Fibroblast of skin of left biceps (primary cell): ENCODE data around the gene CIROP.

Experiments
- DNase-seq, 2 experiments: peaks; one replicate each; pipeline ENCODE4 v3.0.0-alpha.2; 2013; ENCODE audit warnings: low read depth in 2 of 2

The CIROP gene

DNA sequence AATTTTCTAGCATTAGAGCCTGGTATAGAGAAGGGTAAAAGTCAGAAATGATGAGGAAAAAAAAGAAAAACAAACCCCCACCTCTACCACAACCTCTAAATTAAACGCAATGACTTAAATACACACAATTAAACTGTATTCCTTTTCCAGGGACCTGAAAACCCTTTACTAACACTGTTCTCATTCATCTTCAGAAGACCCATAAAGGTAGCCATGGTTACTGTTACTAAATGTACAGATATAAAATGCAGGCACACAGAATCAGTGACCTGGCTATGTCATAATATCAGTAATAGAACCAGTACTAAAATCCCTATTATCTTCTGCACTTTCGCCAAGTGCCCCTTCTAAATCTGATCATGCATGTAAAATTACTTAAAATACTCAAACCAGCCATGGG, 11.3 kb downstream of the CIROP start:
- no peak for DNase-seq

DNA sequence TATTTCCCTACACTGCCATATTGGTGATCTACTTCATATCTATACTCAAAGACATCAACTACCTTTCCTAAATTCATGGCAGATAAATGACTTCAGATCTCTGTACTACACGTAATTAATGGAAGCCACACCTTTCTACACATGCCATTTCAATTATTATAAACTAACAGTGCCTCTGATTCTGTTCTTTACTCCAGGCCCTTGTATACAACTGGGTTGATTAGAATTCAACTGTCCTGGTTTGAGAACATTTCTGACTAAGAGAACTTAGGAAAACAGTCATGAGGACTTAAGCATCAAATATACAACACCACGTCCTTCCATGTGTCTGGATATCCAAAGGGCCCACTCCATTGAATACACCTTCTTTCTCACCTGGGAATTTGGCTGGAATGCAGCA, 11.7 kb downstream of the CIROP start:
- no peak for DNase-seq

DNA sequence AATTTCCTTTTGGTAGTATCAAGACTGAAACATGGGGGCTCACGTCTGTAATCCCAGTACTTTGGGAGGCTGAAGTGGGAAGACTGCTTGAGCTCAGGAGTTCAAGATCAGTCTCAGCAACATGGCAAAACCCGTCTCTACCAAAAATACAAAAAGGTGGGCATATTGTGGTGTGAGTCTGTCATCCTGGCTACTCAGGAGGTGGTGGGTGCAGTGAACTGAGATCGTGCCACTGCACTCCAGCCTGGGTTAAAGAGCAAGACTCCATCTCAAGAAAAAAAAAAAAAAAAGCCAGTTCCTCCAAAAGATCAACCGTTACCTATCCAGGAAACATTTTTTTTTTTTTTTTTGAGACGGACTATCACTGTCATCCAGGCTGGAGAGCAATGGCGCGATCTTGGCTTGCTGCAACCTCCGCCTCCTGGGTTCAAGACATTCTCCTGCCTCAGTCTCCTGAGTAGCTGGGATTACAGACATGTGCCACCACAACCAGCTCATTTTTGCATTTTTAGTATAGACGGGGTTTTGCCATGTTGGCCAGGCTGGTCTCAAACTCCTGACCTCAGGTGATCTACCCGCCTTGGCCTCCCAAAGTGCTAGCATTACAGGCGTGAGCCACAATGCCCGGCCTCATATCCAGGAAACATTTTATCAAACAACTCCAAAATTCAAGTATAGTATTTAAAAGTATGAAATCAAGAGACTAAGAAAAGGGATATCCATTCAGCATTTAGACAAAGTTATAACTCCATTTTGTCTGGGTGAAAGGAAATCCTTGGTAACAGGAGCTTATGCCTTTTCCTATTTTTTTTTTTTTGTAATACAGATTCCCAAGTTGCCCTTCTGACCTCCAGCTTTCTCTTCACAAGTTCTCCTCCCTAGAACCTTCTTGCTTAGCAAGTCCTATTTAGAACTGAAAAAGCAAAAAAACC, 13.2 kb downstream of the CIROP start:
- no peak for DNase-seq

DNA sequence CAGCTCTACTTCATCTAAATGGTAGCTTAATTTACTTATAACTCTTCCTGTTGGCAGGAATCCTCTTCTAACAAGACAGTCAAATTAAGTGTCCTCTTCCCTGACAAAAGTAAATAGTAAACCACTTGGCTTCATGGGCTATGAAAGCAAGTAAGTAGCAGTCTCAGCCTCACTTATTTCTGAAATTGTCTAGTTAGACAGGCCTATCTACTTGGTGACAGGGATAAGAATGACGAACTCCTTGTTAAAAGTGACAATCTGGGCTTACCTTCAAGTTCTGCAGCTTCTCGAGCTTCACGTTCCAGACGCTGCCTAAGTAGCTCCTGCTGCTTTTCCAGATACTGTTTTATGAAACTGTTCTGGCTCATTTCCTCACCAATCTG, 14.5 kb downstream of the CIROP start:
- DNase-seq = no peak

DNA sequence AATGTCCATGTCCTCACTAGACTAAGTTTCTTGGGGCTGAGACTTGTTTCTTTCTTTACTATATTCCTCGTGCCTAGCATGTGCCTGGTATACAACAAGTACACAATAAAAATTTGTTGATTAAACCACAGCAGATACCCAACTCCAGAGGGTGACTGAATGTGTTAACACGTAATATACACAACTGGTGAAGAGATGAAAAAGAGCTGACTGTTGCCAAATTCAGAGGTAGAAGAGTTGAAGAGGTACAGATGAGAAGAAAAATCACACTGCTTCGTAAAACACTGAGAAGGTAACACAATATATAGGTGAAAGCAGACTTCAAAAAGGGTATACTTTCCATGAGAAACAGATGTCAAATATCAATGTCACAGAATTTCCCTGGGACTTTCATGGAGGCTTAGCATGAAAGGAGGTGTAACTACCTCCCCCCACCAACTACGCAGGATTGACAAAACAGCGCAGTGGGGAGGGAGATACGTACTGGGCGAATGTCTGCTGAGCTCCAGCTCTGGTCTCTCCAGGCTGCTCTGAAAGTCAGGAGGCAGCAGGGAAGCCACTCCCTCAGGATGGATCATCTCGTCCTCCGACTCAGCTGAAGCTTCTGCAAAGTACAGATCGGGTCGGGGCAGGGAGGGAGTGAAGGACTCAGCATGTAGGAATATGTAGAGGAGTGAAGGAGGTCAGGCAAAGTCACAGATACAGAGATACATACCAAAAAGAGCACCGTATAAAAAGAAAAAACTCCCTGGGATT, 15.1 kb downstream of the CIROP start:
- no peak for DNase-seq

GRCh38 chr14:23086565-23086964, 18.2 kb downstream of the CIROP start:
- no peak for DNase-seq

DNA sequence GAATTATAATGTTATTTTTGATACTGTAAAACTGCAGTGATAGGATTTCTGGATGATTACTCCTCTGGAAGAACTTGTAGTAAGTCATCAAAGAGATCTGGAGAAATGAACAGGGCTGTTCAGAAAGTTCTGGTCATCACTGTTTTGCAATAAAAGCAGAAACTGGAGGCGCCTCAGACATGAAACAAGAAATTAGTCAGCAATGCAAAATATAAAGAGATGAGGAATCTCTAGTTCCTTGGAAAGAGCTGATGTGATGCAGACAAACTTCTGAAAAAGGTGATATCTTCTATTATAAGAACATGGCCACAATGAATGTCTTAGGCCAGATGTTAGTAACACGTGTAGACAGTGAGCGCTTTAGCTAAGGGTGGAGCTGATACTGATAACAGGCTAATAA, 19.3 kb downstream of the CIROP start:
- DNase-seq = no peak

DNA sequence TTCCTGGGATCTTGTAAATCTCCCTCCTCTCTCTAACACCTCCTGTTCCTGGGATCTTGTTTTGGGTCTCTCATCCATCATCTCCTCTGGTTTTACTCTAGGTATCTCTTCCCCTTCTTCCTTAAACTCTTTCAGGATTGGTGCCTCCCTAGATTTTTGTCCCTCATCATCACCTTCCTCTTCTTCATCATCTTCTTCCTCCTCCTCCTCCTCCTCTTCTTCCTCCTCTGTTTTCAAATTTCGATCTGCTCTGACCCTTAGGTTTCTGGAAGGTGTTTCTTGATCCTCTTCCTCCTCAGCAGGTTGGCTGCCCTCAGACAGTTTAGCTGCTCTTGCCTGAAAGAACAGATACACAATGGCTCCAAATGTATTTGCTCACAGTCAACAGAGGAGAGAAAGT, 24.3 kb downstream of the CIROP start:
- DNase-seq = no peak

- no peak for DNase-seq
Observed at GRCh38 chr14:23079716-23080115, 25.1 kb downstream of the CIROP start.

- peak; percentile 29 to 30 for DNase-seq
Observed at GRCh38 chr14:23078692-23079116, 26.1 kb downstream of the CIROP start.

DNA sequence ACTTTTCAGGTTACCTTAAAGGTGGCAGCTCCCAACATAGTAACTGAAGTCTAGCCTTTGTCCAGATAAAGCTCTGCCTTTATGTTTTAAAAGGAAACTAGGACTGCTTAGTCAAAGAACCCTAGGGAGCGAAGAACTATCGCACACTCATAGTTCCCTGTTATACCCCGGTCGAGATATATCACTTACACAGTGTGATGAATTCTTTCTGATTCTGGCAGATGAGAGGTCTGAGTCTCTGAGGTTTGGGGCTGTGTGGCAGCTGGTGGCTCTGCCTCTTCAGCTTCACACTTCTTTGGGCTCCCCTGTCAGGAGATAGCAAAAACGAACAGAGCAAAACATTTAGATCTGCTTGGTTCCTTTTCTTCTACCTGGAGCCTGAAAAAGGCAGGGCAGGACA, 26.8 kb downstream of the CIROP start:
- DNase-seq = no peak

DNA sequence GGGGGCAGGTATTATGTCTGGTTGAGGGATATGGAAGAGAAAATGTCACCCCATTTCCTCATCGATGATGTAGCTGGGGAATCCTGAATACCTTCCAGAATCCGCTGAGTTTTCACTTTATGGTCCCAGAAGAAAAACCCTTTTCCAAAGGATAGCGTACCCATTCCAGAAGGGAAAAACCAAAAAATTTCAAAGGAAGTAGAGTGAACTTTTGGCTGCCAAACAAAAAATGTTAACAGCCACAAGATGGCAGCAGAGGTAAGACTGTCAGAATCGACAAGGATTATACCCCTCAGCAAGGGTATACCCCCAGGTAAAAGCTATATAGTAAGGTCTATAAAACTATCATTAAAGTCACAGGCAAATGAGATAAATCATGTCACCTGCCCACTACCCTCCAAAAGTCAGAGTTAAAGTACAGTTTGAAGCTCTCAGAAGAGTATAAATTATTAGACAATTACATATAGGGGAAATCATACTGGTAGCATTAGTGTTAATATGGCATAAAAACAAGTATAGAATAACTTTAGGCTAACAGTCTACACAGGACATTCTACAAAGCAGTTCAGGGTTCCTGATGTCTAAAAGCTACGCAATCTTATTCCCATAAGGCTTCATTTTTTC, 27.9 kb downstream of the CIROP start:
- no peak for DNase-seq

DNA sequence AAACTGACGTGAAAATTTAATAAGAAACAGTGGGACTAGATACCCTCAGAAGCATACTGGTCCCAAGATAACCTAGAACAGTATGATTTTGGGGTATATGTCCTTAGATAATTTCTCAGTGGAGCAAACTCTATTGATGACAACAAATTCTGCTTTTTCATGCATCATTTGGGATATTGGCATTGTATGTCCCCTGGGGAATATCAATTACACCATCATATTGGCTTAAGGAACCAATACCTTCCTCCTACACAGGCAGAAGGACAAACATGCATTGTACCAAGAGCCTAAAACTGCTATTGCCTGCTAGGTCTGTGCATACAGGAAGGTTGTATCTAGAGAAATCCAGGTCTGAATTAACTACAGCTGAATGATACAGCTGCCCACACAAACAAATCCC, 29.9 kb downstream of the CIROP start:
- no peak for DNase-seq

DNA sequence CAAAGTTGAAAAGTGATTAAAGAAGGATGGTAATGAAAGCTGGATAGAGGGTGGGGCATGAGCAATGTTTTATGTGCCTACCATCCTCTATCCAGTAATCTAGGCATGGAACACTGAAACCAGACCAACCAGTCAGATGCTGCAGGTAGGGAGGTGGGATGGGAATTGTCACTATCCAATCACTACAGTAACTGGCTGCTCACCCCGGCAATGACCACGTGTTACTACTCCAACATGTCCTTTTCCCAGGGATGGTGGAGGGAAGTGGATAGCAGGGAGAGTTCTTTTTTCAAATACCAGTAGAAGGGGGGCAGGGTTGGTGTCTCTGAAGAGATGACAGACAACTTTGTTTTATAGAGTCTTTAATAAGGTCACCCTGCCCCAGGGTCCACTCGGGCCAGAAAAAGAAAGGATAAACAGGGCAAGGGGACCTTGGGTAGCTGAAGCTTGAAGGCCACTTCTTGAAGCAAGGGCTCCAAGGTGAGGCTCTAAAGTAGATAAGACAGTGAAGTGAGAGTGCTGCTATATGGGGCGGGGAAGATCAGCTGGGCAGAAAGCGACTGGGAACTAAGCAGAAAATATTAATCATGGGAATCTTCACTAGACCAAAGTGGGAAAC, 32.8 kb downstream of the CIROP start:
- no peak for DNase-seq

GRCh38 chr14:23071244-23071920, 33.4 kb downstream of the CIROP start:
- DNase-seq = peak; percentile 70

DNA sequence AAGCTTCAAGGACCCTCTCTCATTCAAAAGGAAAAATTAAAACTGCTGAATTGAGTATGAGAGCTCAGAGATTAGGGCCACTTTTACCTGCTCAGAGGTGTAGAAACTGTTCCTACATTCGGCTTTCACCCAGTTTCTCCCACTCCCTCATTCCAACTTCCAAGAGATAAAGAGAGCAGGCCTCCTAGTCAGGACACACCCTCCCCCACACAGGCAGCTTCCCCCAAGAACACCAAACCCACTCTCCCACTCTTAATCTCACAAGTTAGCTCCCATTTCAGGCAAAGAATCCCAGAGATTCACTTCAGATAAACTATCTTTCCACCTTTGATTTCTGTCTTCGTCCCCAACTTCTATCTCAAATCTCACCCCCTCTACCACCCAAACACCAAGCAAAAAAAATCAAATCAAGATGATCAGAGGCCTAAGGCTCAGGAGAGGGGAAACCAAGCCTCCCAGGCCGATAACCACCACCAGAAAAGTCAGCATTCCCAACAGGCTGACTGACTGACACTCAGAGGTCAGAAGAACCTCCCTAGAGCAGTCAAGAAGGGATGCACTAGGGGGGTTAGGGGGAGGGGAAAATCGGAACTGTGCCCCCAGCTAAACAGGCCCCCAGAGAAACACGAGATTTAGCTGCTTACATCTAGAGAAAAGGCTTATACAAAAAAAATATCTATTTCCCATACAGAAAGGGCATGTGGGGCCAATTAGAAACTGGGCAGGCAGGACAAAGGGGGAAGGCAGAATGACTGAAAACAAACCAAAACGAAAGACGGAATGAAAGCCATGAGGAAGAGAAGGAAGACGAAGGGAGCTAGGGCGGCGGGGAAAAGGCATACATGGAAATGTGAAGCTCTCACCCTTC, 34.3 kb downstream of the CIROP start:
- no peak for DNase-seq

DNA sequence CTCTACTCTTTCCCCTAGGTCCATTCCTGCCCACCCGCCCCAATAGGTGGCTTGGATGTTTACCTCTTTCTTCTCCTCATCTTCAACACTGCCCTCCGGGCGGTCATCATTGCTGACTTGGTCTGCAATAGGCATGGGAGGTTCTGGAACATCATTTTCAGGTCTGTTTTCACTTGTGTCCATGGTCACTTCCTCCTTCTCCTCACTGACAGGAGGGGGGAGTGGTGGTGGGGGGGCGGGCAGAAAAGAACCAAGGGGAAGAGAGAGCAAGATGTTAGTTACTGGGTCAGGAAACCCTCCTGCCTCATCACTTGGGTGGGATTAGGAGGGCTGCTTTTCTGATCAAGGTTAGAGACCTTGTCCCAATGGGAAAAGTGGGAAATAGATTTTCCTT, 35.4 kb downstream of the CIROP start:
- no peak for DNase-seq

DNA sequence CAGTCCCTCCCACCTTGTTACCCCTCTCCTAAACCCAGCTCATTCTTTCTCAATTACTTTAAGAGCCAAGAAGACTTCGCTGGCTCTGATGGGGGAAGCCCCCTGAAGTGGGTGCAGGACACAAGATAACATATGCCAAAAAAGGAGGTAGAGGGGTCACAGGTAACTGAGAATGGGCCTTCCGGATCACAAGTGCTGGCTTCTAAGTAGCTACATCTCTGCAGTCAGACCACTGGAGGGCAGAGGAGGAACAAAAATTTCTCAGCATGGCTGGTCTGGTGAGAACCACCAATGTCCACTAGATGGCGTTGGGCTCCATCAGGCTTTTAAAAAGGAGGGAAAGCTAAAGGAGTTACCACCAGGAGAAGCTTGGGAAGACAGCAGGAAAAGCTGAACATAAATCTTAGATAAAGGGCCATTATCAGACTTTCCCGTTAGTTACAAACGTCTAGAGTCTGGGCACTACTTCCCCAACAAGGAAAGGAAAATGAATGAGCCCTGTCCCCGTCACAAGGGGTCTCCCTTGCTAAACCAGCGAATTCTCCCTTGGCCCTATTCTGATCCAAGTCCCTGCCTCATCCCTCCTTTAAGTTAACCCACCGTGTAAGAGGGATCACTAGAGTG, 35.9 kb downstream of the CIROP start:
- DNase-seq = peak; percentile 64 to 72

DNA sequence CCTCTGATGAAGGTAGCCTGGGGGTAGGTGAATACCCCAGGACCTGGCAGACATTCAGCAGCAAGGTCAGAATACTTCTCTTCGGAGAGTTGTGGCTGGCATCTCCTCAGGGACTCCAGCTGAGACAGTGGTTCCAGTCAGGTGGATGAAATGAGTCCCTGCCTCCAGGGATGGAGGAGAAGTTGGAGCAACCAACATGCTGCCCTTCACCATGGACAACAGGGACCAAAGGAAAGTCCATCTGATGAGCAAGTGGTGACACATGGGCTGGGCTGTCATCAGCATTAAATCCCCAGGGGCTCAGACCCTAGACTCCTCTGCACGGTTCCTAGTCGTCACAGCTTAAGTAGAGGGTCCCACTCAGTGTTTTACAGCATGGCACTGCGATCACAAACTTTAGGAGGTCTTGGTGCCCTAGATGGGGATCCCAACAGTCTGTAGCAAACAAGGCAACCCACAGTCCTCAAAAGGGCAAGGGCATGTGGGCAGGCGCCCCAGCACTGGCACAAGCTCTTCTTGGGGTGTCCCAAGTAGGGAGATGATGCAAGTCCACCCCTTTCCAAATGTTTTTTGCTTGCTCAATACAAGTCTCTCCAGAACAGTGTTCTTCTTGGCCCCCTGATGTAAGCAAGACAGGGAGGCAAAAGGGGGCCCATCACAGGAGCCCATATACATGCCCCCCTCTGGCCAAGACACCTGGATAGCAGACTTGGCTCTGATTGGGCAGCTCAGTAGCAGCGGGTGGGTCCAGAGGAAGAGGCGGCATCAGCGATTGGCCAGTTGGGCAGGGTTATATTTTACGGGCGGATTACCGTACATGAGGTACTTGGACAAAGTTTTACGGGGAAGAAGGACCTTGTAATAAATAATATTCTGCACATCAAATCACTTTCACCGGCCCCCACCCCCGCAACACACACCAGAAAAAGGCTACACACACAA, 36.7 kb downstream of the CIROP start:
- no peak for DNase-seq
